Measurements from ENCODE around the gene LIMS2. TPM values are rescaled to one million over a fixed set of nuclear protein-coding genes. Genes with fewer than 3 reads are reported as not detected.

LIMS2 gene
- total and polyA plus RNA-seq, 2 of the 8 experiments (the other 6 are each of a cell fraction or from before 2014, with no cell fraction given): 3.3 to 4.8 TPM

DNA sequence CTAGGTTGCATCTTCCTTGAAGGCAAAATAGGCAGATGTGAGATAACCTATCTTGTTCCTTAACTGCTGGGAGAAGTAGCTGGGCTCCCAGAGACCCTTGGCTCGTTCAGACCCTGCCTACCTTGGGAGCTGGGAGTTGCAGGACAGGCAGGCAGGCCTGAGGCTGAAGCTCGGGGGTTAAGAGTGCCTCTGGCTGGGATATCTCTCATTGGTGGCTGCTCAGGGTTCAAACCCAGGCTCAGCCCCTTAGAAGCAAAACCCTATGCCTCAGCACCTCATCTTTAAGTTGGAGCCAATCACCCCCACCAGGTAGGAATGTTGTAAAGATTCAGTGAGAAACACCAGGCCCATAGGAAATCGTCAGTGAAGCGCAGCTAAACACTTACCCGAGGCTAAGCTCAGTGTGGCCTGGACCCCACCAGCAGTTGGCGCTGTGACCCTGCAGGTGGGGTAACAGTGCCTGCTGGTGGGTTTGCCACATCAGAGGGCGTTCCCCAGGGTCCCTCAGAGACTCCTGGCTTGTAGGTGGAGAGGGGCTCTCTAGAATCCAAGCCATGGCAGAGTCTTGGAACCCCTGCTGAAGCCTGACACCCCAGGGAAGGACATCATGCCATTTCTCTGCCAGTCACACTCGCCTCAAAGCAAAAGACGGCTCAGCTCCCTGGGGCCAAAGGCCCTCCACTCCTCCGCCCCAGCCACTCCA lies 84.0 kb downstream of the LIMS2 start:
- Histone ChIP-seq H3K36me3 (ENCODE audit: control insufficient read depth in 2 of 4, insufficient read depth in 4 of 4, low read length in 3 of 4) (no peaks in the 10 kb centered on the region), H3K14ac (ENCODE audit: insufficient read length) (no peak overlapping the region), H3K79me2 (ENCODE audit: control insufficient read depth in 1 of 2, insufficient read depth in 2 of 2, low read length in 2 of 2) (no peaks in the 10 kb centered on the region), H3K9me3 (ENCODE audit: insufficient read depth in 2 of 2, low read depth in 1 of 2, low read length in 1 of 2) (no peaks in the 10 kb centered on the region), H4K5ac (ENCODE audit: insufficient read length, low read depth, low read length) (no peak overlapping the region), H4K20me1 (replicated peaks in 1 of 2; ENCODE audit: control insufficient read depth in 1 of 2, insufficient read depth in 2 of 2, low read length in 2 of 2) (no peaks in the 10 kb centered on the region), H3K18ac (ENCODE audit: extremely low read depth, low read length) (no peak overlapping the region), H3K23me2 (ENCODE audit: low read depth, low read length) (peaks cover 10% of the 10 kb centered on the region; the same call in 1 of the 2 replicates), H3K27me3 (replicated peaks in 1 of 4; ENCODE audit: control insufficient read depth in 3 of 4, extremely low read depth in 1 of 4, insufficient read depth in 3 of 4, low read length in 3 of 4) (no peaks in the 10 kb centered on the region), H4K8ac (ENCODE audit: extremely low read depth, insufficient read depth, low read length) (peak overlapping the region; percentile 68), H3K23ac (ENCODE audit: insufficient read length) (no peak overlapping the region), H2AFZ (ENCODE audit: low read length) (peak overlapping the region; percentile 89), H2BK5ac (ENCODE audit: low read depth, low read length) (no peak overlapping the region), H3K56ac (replicated peaks; ENCODE audit: insufficient read length, low read depth, low read length) (no peak overlapping the region), H3K79me1 (ENCODE audit: low read depth, low read length) (no peaks in the 10 kb centered on the region), H3K27ac (ENCODE audit: low read depth, low read length) (no peak overlapping the region), H2BK15ac (ENCODE audit: low read length) (no peak overlapping the region), H3K4ac (replicated peaks; ENCODE audit: insufficient read length, low read depth, low read length) (no peak overlapping the region), H4K91ac (replicated peaks; ENCODE audit: insufficient read length, low read length) (no peak overlapping the region), H3K4me1 (replicated peaks in 1 of 4; ENCODE audit: control insufficient read depth in 3 of 4, insufficient read depth in 4 of 4, low read length in 3 of 4) (peaks cover 0 to 1% (median 0%) of the 10 kb centered on the region in 4 experiments; a peak in 1 of 7 replicates), H2BK120ac (replicated peaks; ENCODE audit: low read depth, low read length) (no peak overlapping the region), H3K4me2 (ENCODE audit: insufficient read depth in 1 of 2, low read depth in 2 of 2, low read length in 2 of 2) (no peak overlapping the region), H2BK20ac (ENCODE audit: low read length) (no peak overlapping the region), H2BK12ac (ENCODE audit: low read depth, low read length) (no peak overlapping the region), H3K9ac (replicated peaks in 1 of 4; ENCODE audit: extremely low read depth in 1 of 4, low read depth in 3 of 4, low read length in 3 of 4) (no peak overlapping the region), H3K4me3 (ENCODE audit: extremely low read depth in 1 of 4, insufficient read depth in 2 of 4, low read depth in 3 of 4, low read length in 4 of 4) (no peak overlapping the region), H2AK5ac (ENCODE audit: low read depth, low read length) (no peak overlapping the region)
- DNase-seq (ENCODE audit: low read depth in 1 of 2, low spot score in 2 of 2): peak; percentile 68 to 88
- FAIRE-seq: peak; percentile 94
- CTCF ChIA-PET (ENCODE audit: partially characterized antibody): interaction anchor here (0.6 to 7.0 kb wide), 53 partner anchors 8 to 291 kb away, joined by 3 to 160 read pairs (median 5); partner anchors contain the start of genes GPR17 and LIMS2
- WGBS, 2 experiments (ENCODE audit: extremely low coverage in 1 of 2, insufficient coverage in 1 of 2, insufficient read length in 1 of 2, insufficient replicate concordance in 2 of 2, low coverage in 1 of 2, low lambda C conversion rate in 2 of 2, missing lambda C conversion rate in 1 of 2): 47% methylated on average over 10 of the region's 10 CpGs; no CpG with 5 or more reads in 1 of the 2 experiments
- POLR2A ChIA-PET (ENCODE audit: partially characterized antibody): interaction anchor here (0.8 to 1.2 kb wide), 3 partner anchors 9 to 297 kb away, joined by 3 to 5 read pairs (median 3); partner anchors contain the start of gene ERCC3
- TF ChIP-seq CHD2 (IDR thresholded peaks at IDR 0.05; ENCODE audit: low read length): 0 out of 2 replicates have a peak, but pooled peaks have one; percentile 14
- TF ChIP-seq SUZ12 (IDR thresholded peaks at IDR 0.05; ENCODE audit: low read length): no peak
- TF ChIP-seq JUND (IDR thresholded peaks at IDR 0.05; ENCODE audit: low read length): no peak
- TF ChIP-seq, protein P1, sequence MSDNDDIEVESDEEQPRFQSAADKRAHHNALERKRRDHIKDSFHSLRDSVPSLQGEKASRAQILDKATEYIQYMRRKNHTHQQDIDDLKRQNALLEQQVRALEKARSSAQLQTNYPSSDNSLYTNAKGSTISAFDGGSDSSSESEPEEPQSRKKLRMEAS (IDR thresholded peaks at IDR 0.05): peak; percentile 57; the same call in 1 of the 2 replicates
